Fibroblast of lung (primary cell): ENCODE measurements around the gene APAF1. TPM values are rescaled to one million over a fixed set of nuclear protein-coding genes. Genes with fewer than 3 reads are reported as not detected.

Experiments
- DNase-seq, 2 donors: peaks; one replicate each; pipeline versions ENCODE4 v3.0.0 to v3.0.0-alpha.2; 2010; ENCODE audit warnings: low read depth in 2 of 2
- H2AFZ ChIP-seq: 2 replicates; pipeline ENCODE4 v1.5.1; 2012; ENCODE audit warnings: low read length, control low read depth, inconsistent platforms
- H3K27ac ChIP-seq: 2 replicates; pipeline ENCODE4 v1.5.1; 2011; ENCODE audit warnings: low read length, control low read depth; ENCODE audit not compliant: insufficient read depth
- H3K27me3 ChIP-seq: 2 replicates; pipeline ENCODE4 v1.5.1; 2011; ENCODE audit warnings: mild to moderate bottlenecking, low read length; ENCODE audit not compliant: control insufficient read depth, insufficient read depth
- H3K36me3 ChIP-seq: 2 replicates; pipeline ENCODE4 v1.5.1; 2011; ENCODE audit warnings: low read length; ENCODE audit not compliant: control insufficient read depth, insufficient read depth
- H3K4me1 ChIP-seq: 2 replicates; pipeline ENCODE4 v1.5.1; 2011; ENCODE audit warnings: low read length; ENCODE audit not compliant: control insufficient read depth, insufficient read depth; ENCODE audit errors: extremely low read depth
- H3K4me2 ChIP-seq: 2 replicates; pipeline ENCODE4 v1.5.1; 2011; ENCODE audit warnings: low read length, control low read depth; ENCODE audit not compliant: insufficient read depth; ENCODE audit errors: extremely low read depth
- H3K4me3 ChIP-seq, 4 experiments: fragments of 200-600 bp in 1 of 4; sonication (generic) in 1 of 4; replicated peaks in 1 of 4; 2 replicates each; pipeline ENCODE4 v1.5.1; 2011 to 2016; ENCODE audit warnings: low read length in 4 of 4, low read depth in 3 of 4, mild to moderate bottlenecking in 3 of 4, control low read depth in 2 of 4, inconsistent platforms in 1 of 4, mixed read lengths in 1 of 4; ENCODE audit not compliant: insufficient read depth in 1 of 4; ENCODE audit errors: control extremely low read depth in 1 of 4
- H3K79me2 ChIP-seq: 2 replicates; pipeline ENCODE4 v1.5.1; 2012; ENCODE audit warnings: mild to moderate bottlenecking, low read length, inconsistent platforms; ENCODE audit not compliant: control insufficient read depth, insufficient read depth
- H3K9ac ChIP-seq: 2 replicates; pipeline ENCODE4 v1.5.1; 2011; ENCODE audit warnings: mild to moderate bottlenecking, low read length, control low read depth; ENCODE audit not compliant: insufficient read depth
- H3K9me3 ChIP-seq: 2 replicates; pipeline ENCODE4 v1.5.1; 2012; ENCODE audit warnings: low read depth, low read length; ENCODE audit not compliant: control insufficient read depth, insufficient read depth
- H4K20me1 ChIP-seq: 2 replicates; pipeline ENCODE4 v1.5.1; 2011; ENCODE audit warnings: low read length; ENCODE audit not compliant: control insufficient read depth, insufficient read depth; ENCODE audit errors: extremely low read depth
- EZH2 ChIP-seq: IDR thresholded peaks from 2 replicates; pipeline ENCODE4 v1.5.1; 2012; ENCODE audit warnings: low read length, control low read depth, mild to moderate bottlenecking; ENCODE audit errors: missing control alignments
- polyA plus RNA-seq, 2 donors: library from polyadenylated mRNA; depleted of rRNA in 1 of 2; stranded (reverse) in 1 of 2; unstranded in 1 of 2; fragments of >200 nt; gene quantifications; 2 replicates each; pipeline ENCODE4 v1.2.1, GENCODE V29; 2011 to 2012; ENCODE audit warnings: missing spikeins in 1 of 2
- total RNA-seq: library from RNA; depleted of rRNA; stranded (reverse); fragments of >200 nt; gene quantifications from 2 replicates; pipeline ENCODE4 v1.2.1, GENCODE V29; 2014
- TF ChIP-seq, protein P1 (sequence below), 2 donors: IDR thresholded peaks in 1 of 2; conservative IDR thresholded peaks in 1 of 2; 1 replicate in 1 of 2; 2 replicates in 1 of 2; pipeline ENCODE4 v1.5.1; 2011 to 2012; ENCODE audit warnings: low read length in 2 of 2, control low read depth in 1 of 2, inconsistent platforms in 1 of 2, low read depth in 1 of 2, mild to moderate bottlenecking in 1 of 2

APAF1 gene
- total and polyA plus RNA-seq, 2 donors (not counting 1 experiment from before 2014, with no cell fraction given) = 13.6 to 23.3 TPM

DNA sequence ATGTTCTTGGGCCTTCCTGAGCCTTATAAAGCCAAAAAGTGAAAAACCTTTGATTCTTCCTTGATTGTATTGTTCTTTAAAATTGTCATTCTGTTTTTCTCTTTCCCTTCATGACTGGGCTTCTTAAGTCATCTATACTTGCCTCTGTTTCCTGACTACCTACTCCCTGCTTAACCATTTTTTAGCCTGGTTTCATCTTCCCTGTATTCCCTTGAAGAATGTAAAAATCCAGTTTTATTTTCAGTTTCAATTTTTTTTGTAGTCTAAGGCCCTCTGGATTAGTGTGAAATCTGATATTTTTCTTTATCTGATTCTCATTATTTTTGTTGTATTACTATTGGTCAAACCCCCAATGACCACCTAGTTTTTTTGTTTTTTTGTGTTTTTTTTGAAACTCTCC, 46.3 kb downstream of the APAF1 start:
- H4K20me1 ChIP-seq = no peaks in the 10 kb centered on the region
- no peaks in the 10 kb centered on the region for H3K27me3 ChIP-seq
- no peak overlapping the region for H2AFZ ChIP-seq
- no peak for TF ChIP-seq EZH2
- TF ChIP-seq, protein P1, sequence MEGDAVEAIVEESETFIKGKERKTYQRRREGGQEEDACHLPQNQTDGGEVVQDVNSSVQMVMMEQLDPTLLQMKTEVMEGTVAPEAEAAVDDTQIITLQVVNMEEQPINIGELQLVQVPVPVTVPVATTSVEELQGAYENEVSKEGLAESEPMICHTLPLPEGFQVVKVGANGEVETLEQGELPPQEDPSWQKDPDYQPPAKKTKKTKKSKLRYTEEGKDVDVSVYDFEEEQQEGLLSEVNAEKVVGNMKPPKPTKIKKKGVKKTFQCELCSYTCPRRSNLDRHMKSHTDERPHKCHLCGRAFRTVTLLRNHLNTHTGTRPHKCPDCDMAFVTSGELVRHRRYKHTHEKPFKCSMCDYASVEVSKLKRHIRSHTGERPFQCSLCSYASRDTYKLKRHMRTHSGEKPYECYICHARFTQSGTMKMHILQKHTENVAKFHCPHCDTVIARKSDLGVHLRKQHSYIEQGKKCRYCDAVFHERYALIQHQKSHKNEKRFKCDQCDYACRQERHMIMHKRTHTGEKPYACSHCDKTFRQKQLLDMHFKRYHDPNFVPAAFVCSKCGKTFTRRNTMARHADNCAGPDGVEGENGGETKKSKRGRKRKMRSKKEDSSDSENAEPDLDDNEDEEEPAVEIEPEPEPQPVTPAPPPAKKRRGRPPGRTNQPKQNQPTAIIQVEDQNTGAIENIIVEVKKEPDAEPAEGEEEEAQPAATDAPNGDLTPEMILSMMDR (conservative IDR thresholded peaks at IDR 0.05 in 1 of 2, IDR thresholded peaks at IDR 0.05 in 1 of 2; ENCODE audit: low read depth in 1 of 2, low read length in 2 of 2) = no peak
- no peak overlapping the region for H3K4me2 ChIP-seq
- no peaks in the 10 kb centered on the region for H3K4me1 ChIP-seq
- no peaks in the 10 kb centered on the region for H3K36me3 ChIP-seq
- no peak overlapping the region for H3K4me3 ChIP-seq
- H3K27ac ChIP-seq = no peak overlapping the region
- no peaks in the 10 kb centered on the region for H3K79me2 ChIP-seq
- no peak overlapping the region for H3K9ac ChIP-seq
- no peaks in the 10 kb centered on the region for H3K9me3 ChIP-seq
- DNase-seq = no peak

DNA sequence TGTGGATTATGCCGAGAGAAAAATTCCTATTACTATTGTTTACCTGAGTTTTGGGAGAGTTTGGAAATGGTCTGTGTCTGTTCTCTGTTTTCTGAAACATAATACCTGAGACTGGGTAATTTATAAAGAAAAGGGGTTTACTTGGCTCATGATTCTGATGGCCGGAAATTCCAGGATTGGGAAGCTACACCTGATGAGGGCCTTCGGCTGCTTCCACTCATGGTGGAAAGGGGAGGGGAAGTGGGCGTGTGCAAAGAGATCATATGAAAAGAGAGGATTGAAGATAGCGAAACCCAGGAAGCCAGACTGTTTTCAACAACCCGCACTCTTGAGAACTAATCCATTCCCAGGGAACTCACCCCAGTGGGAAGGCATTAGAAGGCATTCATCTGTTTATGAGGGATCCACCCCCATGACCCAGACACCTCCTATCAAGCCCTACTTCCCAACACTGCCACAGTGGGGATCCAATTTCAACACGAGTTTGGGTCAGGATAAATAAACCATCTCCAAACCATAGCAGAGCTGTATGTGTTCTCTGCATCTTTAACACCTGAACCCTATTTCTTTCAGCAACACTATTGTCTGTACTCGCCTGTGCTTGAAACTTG, 51.1 kb downstream of the APAF1 start:
- Histone ChIP-seq H3K4me1 (no peaks in the 10 kb centered on the region), H3K4me3 (no peak overlapping the region), H3K4me2 (no peak overlapping the region), H3K27me3 (no peaks in the 10 kb centered on the region), H4K20me1 (no peaks in the 10 kb centered on the region), H3K79me2 (no peaks in the 10 kb centered on the region), H3K36me3 (no peaks in the 10 kb centered on the region), H3K9me3 (no peaks in the 10 kb centered on the region), H3K9ac (no peak overlapping the region), H3K27ac (no peak overlapping the region), H2AFZ (no peak overlapping the region)
- TF ChIP-seq EZH2 = no peak
- TF ChIP-seq, protein P1 (conservative IDR thresholded peaks at IDR 0.05 in 1 of 2, IDR thresholded peaks at IDR 0.05 in 1 of 2; ENCODE audit: low read depth in 1 of 2, low read length in 2 of 2) = no peak
- DNase-seq = no peak

DNA sequence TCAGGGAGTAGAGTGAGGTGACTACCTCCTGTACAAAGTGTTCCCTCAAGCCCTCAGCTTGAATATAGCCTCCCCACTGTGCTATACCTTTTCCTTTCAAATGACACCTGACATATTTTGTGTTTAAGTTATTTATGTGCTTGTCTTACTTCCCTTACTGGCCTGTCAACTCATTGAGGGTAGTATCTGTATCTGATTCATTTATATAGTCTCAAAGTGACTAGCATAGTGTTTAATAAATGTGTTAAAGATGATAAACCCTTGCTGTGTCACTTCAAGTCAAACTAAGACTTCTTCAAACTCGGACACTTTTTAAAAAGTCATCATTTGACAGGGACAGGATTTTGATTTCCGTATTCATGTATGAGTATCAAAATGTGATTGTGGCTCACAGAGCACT, 52.1 kb downstream of the APAF1 start:
- Histone ChIP-seq H3K4me2 (no peak overlapping the region), H3K4me3 (no peak overlapping the region), H3K9ac (no peak overlapping the region), H3K4me1 (no peaks in the 10 kb centered on the region), H3K27ac (no peak overlapping the region), H3K79me2 (no peaks in the 10 kb centered on the region), H2AFZ (no peak overlapping the region), H4K20me1 (no peaks in the 10 kb centered on the region), H3K27me3 (no peaks in the 10 kb centered on the region), H3K9me3 (no peaks in the 10 kb centered on the region), H3K36me3 (no peaks in the 10 kb centered on the region)
- no peak for TF ChIP-seq EZH2
- TF ChIP-seq, protein P1 (conservative IDR thresholded peaks at IDR 0.05 in 1 of 2, IDR thresholded peaks at IDR 0.05 in 1 of 2; ENCODE audit: low read depth in 1 of 2, low read length in 2 of 2) = no peak
- no peak for DNase-seq
